Measurements from ENCODE around the gene SBNO2. TPM values are rescaled to one million over a fixed set of nuclear protein-coding genes. Genes with fewer than 3 reads are reported as not detected.
A peak's percentile ranks its signal among the peaks of the same experiment; 100 is the strongest.

SBNO2 gene
- total and polyA plus RNA-seq, 9 of the 15 experiments (the other 6 are each of a cell fraction or from before 2014, with no cell fraction given) = 0.01 to 46.2 (median 6.7) TPM

GRCh38 chr19:1131718-1132551, 42.1 kb downstream of the SBNO2 start:
- Histone ChIP-seq H3K79me2 (ENCODE audit: control insufficient read depth, insufficient read depth, low read length) (peaks cover 16% of the 10 kb centered on the region; the same call in 2 of the 3 replicates), H3K4me3 (peak overlapping the region; percentile 39), H4K20me1 (replicated peaks; ENCODE audit: control insufficient read depth, insufficient read depth, low read length) (no peaks in the 10 kb centered on the region; the same call in 1 of the 2 replicates), H3K36me3 (ENCODE audit: control insufficient read depth, insufficient read depth, low read length) (peaks cover 14% of the 10 kb centered on the region; the same call in 1 of the 3 replicates), H2AFZ (ENCODE audit: low read depth, low read length) (0 out of 2 replicates have a peak overlapping the region, but pooled peaks have one; percentile 45), H3K27ac (ENCODE audit: extremely low read depth, low read depth, low read length) (peak overlapping the region; percentile 80; the same call in 2 of the 3 replicates), H3K27me3 (ENCODE audit: control insufficient read depth in 2 of 2, insufficient read depth in 2 of 2, low read length in 2 of 2) (no peaks in the 10 kb centered on the region), H3K4me1 (replicated peaks in 1 of 2; ENCODE audit: control insufficient read depth in 2 of 2, insufficient read depth in 2 of 2, low read length in 2 of 2) (peaks cover 5 to 75% of the 10 kb centered on the region in 2 experiments), H3K4me2 (ENCODE audit: insufficient read depth, low read length) (peak overlapping the region; percentile 50; the same call in 1 of the 2 replicates), H3K9ac (ENCODE audit: insufficient read depth in 1 of 2, low read depth in 2 of 2, low read length in 2 of 2) (peak overlapping the region; percentile 53 to 90; a peak in 3 of 4 replicates), H3K9me1 (ENCODE audit: control insufficient read depth, insufficient read depth, low read length) (peaks cover 3% of the 10 kb centered on the region), H3K9me3 (replicated peaks; ENCODE audit: control insufficient read depth, insufficient read depth, low read depth, low read length) (no peaks in the 10 kb centered on the region)
- in situ Hi-C loops (cut with MboI) = no loop called here
- intact Hi-C loops (cut with micrococcal nuclease) = no loop called here
- 25% methylated on average over 36 of the region's 64 CpGs for WGBS (ENCODE audit: insufficient coverage, low coverage, missing lambda C conversion rate)
- DNase-seq (ENCODE audit: extremely low read depth in 1 of 4, low spot score in 3 of 4) (peak; percentile 40 to 79 (median 56)), FAIRE-seq (no peak), ATAC-seq (peak; percentile 92)
- CTCF ChIA-PET (ENCODE audit: low intra/inter-chr PET ratio) = no interaction called here
- no TSS peak for BruUV-seq (replicated peaks)
- POLR2A ChIA-PET = interaction anchor here (0.6 to 1.4 kb wide), 4 partner anchors 15 to 240 kb away, joined by 3 to 5 read pairs (median 4); no protein-coding TSS in a partner anchor
- TF ChIP-seq HMGN3 (IDR thresholded peaks at IDR 0.05; ENCODE audit: borderline replicate concordance, extremely low read depth, insufficient read length, low read depth, low read length) (peak; percentile 38), SAP30 (IDR thresholded peaks at IDR 0.05; ENCODE audit: borderline replicate concordance, insufficient read depth, low read depth, low read length, poor library complexity, severe bottlenecking) (peak; percentile 40), SRSF1 (IDR thresholded peaks at IDR 0.05; ENCODE audit: low read depth, low read length) (no peak), FOXM1 (IDR thresholded peaks at IDR 0.05; ENCODE audit: low read depth) (no peak), FOXM1 (CRISPR knock-in tag; IDR thresholded peaks at IDR 0.05; ENCODE audit: low read depth) (no peak), AFF1 (IDR thresholded peaks at IDR 0.05; ENCODE audit: low read depth in 1 of 2, partially characterized antibody in 2 of 2) (no peak), ZBTB7A (IDR thresholded peaks at IDR 0.05; ENCODE audit: borderline replicate concordance, control insufficient read depth, low read depth, low read length) (peak; percentile 85; the same call in 1 of the 2 replicates), CXXC5 (CRISPR knock-in tag; IDR thresholded peaks at IDR 0.05) (peak; percentile 30; the same call in 1 of the 2 replicates), SPI1 (IDR thresholded peaks at IDR 0.05; ENCODE audit: borderline replicate concordance, low read depth, low read length) (peak; percentile 45; the same call in 1 of the 2 replicates), GTF2B (IDR thresholded peaks at IDR 0.05; ENCODE audit: extremely low read depth, insufficient read length) (no peak), GABPA (tag; conservative IDR thresholded peaks at IDR 0.05; ENCODE audit: low read depth) (peak; percentile 67), SP2 (IDR thresholded peaks at IDR 0.05; ENCODE audit: extremely low read depth, low read depth, low read length, poor library complexity, severe bottlenecking) (no peak), CREM (IDR thresholded peaks at IDR 0.05; ENCODE audit: low read depth) (0 out of 2 replicates have a peak, but pooled peaks have one; percentile 11), MAZ (CRISPR knock-in tag; conservative IDR thresholded peaks at IDR 0.05 in 1 of 2, IDR thresholded peaks at IDR 0.05 in 1 of 2) (peak in 1 of 2 experiments; percentile 17; a peak in 1 of 4 replicates)
